ENCODE data around the gene SNPH.

The SNPH gene

GRCh38 chr20:1357921-1358671, 92.0 kb downstream of the SNPH start:
- no peak overlapping the region for H3K27ac ChIP-seq
- TF ChIP-seq CTCF (conservative IDR thresholded peaks at IDR 0.05): no peak
